ENCODE data around the gene LAMC3.

DNA sequence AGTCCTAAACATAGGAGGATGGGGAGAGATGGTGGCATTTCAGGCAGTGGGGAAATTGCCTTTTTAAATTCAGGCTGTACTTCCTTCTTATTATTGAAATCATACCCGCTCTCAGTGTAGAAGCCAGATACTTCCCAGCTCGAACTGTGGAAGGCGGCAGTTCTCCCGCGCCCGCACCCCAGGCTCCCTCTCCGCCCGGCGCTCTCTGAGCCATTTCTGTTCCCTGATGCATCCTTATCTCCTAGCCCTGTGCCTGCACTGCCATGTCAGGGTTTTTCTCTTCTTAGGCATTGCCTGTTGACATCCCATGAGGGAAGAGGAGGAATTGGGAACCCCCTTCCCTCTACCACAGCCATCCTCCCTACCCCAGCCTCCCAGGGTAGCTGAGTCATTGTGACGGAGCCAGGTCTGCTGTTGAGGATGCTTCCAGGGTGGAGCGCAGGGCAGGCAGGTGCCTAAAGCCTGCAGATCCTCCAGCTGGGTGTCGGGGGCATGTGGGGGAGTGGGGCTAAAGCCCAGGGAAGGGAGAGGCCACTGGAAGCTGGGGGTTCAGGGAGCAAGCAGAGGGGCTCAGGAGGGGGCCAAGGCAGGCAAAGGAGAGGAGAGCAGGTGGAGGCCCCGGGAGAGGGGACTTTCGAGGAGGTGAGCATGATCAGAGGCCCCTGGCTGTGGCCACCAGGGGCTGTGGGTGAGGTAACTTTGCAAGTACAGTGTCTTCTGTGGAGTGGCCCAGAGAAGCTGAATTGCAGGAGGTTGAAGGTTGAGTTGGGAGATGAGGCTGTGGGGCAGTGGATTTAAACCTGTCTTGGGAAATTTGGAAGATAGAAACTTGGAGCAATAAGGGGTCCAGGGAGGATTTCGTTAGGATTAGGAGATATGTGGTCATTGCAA lies 16.2 kb downstream of the LAMC3 start:
- no peak for TF ChIP-seq POLR2A (IDR thresholded peaks at IDR 0.05)
- TF ChIP-seq, protein P1, sequence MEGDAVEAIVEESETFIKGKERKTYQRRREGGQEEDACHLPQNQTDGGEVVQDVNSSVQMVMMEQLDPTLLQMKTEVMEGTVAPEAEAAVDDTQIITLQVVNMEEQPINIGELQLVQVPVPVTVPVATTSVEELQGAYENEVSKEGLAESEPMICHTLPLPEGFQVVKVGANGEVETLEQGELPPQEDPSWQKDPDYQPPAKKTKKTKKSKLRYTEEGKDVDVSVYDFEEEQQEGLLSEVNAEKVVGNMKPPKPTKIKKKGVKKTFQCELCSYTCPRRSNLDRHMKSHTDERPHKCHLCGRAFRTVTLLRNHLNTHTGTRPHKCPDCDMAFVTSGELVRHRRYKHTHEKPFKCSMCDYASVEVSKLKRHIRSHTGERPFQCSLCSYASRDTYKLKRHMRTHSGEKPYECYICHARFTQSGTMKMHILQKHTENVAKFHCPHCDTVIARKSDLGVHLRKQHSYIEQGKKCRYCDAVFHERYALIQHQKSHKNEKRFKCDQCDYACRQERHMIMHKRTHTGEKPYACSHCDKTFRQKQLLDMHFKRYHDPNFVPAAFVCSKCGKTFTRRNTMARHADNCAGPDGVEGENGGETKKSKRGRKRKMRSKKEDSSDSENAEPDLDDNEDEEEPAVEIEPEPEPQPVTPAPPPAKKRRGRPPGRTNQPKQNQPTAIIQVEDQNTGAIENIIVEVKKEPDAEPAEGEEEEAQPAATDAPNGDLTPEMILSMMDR (IDR thresholded peaks at IDR 0.05): no peak

Data from right lobe of liver (tissue), 4 donors.